Lower lobe of right lung (tissue), 2 donors: Measurements from ENCODE around the gene NRN1. TPM values are rescaled to one million over a fixed set of nuclear protein-coding genes. Genes with fewer than 3 reads are reported as not detected.

Source experiments
- ATAC-seq, 2 donors: fragments of 200-7000 bp; cut with Tn5 transposase; one replicate each; pipeline ENCODE4 v1.9.1; 2020 to 2022; ENCODE audit warnings: mild to moderate bottlenecking in 2 of 2, moderate library complexity in 2 of 2
- DNase-seq: peaks from one replicate; pipeline ENCODE4 v3.0.0-alpha.2; 2020
- H3K27ac ChIP-seq: fragments of 200-600 bp; one replicate; pipeline ENCODE4 v1.8.0; 2022
- H3K27me3 ChIP-seq: fragments of 200-600 bp; one replicate; pipeline ENCODE4 v1.8.0; 2022; ENCODE audit warnings: low read depth
- H3K36me3 ChIP-seq: fragments of 200-600 bp; one replicate; pipeline ENCODE4 v1.8.0; 2022; ENCODE audit warnings: mild to moderate bottlenecking
- H3K4me1 ChIP-seq: fragments of 200-600 bp; one replicate; pipeline ENCODE4 v1.8.0; 2022
- H3K4me3 ChIP-seq: fragments of 200-600 bp; one replicate; pipeline ENCODE4 v1.8.0; 2022; ENCODE audit warnings: mild to moderate bottlenecking
- H3K9me3 ChIP-seq: fragments of 200-600 bp; one replicate; pipeline ENCODE4 v1.8.0; 2022
- intact Hi-C: fragments of 100-400 bp; cut with DNase I; formaldehyde crosslinking; loops from one replicate; pipeline ENCODE4 v1.11.0; 2022
- total RNA-seq: library from RNA; stranded (reverse); fragmentation: NEBNext Ultra II Directional; extraction: Animal tissue kit (Norgen Biotek cat#: 25700); gene quantifications from one replicate; pipeline ENCODE4 v1.2.1, GENCODE V29; 2021
- TF ChIP-seq, protein P1 (sequence below): fragments of 200-600 bp; IDR thresholded peaks from one replicate; pipeline ENCODE4 v1.8.0; 2022; ENCODE audit warnings: antibody characterized with exemption, mild to moderate bottlenecking
- donor health status: DM: no; HTN: yes; CAD: no; lungs with severe emphysema.

NRN1 gene
- total RNA-seq, 1 donor from 2014 or later: 15.0 TPM

DNA sequence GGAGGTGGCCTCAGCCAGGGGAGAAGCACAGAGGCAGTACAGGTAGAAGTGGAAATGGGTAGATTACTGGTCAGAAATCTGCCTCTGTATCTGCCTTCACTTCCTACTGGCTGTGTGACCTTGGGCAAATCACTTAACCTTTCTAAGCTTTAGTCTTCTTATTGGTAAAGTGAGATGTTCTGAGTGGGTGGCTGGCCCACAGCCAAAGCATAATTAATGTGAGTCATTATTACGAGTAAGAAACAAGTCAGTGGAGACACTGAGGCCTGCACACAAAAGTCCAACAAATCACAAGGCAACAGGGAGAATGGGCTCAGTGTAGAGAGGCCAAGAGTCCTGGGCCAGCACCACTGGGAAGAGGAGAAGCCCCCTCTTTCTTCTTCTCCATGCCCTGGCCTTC lies 39.1 kb downstream of the NRN1 start:
- H3K27me3 ChIP-seq: no peaks in the 10 kb centered on the region
- H3K9me3 ChIP-seq: no peaks in the 10 kb centered on the region
- DNase-seq (no peak), ATAC-seq (no peak)
- H3K36me3 ChIP-seq: no peaks in the 10 kb centered on the region
- no peaks in the 10 kb centered on the region for H3K4me1 ChIP-seq
- intact Hi-C loops: no loop called here
- H3K4me3 ChIP-seq: no peak overlapping the region
- H3K27ac ChIP-seq: no peak overlapping the region
- TF ChIP-seq, protein P1, sequence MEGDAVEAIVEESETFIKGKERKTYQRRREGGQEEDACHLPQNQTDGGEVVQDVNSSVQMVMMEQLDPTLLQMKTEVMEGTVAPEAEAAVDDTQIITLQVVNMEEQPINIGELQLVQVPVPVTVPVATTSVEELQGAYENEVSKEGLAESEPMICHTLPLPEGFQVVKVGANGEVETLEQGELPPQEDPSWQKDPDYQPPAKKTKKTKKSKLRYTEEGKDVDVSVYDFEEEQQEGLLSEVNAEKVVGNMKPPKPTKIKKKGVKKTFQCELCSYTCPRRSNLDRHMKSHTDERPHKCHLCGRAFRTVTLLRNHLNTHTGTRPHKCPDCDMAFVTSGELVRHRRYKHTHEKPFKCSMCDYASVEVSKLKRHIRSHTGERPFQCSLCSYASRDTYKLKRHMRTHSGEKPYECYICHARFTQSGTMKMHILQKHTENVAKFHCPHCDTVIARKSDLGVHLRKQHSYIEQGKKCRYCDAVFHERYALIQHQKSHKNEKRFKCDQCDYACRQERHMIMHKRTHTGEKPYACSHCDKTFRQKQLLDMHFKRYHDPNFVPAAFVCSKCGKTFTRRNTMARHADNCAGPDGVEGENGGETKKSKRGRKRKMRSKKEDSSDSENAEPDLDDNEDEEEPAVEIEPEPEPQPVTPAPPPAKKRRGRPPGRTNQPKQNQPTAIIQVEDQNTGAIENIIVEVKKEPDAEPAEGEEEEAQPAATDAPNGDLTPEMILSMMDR: no peak

DNA sequence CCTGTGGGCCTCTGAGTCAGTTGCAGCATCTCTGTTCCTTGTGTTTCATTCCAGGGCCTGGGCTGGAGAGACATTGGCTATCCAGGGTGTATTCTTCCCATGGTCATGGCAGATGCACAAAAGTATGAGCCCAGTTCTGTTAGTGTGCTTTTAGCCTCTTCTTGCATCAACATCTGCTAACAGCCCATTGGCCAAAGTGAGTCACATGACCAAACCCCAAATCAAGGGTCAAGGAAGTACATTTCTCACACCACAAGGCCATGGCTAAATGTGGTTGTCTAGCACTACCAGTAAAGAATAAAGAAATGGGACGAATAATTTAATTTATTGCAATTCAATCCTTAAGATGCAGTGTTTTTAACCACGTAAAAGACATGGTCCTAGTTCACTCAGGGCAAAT lies 43.9 kb downstream of the NRN1 start:
- Histone ChIP-seq H3K27me3 (no peaks in the 10 kb centered on the region), H3K9me3 (no peaks in the 10 kb centered on the region), H3K27ac (no peak overlapping the region), H3K4me3 (no peak overlapping the region), H3K4me1 (no peaks in the 10 kb centered on the region), H3K36me3 (no peaks in the 10 kb centered on the region)
- ATAC-seq (no peak), DNase-seq (no peak)
- intact Hi-C loops: no loop called here
- TF ChIP-seq, protein P1: no peak

DNA sequence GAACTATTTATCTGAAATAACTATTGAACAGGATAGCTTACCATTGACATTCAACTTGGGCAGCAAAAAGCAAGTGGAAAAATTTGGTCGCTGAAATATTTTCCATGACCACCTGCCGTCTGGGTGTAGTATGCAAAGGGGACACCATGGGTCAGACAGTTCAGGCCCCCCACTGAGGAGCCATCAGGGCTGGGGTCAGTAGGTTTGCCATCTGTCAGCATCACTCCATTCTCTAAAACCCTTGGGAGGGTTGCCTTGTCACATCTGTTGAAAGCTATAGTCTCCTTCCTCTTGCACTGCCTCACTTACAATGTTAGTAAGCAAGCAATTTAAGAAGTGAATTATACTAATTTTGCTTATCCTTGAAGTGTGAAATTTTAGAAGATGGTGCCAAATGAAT lies 44.9 kb downstream of the NRN1 start:
- DNase-seq: no peak
- intact Hi-C loops: no loop called here

DNA sequence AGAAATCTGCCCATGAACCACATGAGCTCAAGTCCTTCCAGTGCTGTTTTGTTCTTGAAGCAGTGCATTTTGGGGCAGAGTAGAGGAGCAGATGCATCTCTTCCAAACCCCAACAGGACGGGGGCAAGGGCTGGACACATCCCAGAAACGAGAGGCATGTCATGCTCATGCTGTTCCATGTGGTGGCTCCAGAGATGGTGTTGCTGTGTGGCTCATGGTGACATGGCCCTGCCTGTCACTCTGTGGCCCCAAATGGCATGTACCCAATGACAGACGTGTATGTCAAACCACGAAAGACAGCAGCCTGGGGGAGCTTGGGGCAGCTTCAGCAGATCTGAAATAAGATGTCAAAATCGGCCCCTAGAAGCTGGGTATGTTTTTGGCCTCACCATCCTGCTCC lies 46.3 kb downstream of the NRN1 start:
- TF ChIP-seq, protein P1: no peak
- ATAC-seq: no peak
- H3K27ac ChIP-seq: no peak overlapping the region
- no peaks in the 10 kb centered on the region for H3K36me3 ChIP-seq
- no peaks in the 10 kb centered on the region for H3K4me1 ChIP-seq
- H3K4me3 ChIP-seq: no peak overlapping the region
- H3K27me3 ChIP-seq: no peaks in the 10 kb centered on the region
- no peak for DNase-seq
- intact Hi-C loops: no loop called here
- H3K9me3 ChIP-seq: no peaks in the 10 kb centered on the region

More for the DNA sequence above, 44.9 kb downstream of the NRN1 start:
- H3K4me1 ChIP-seq: no peaks in the 10 kb centered on the region
- H3K27ac ChIP-seq: no peak overlapping the region
- no peaks in the 10 kb centered on the region for H3K9me3 ChIP-seq
- no peak for ATAC-seq
- TF ChIP-seq, protein P1: no peak
- no peaks in the 10 kb centered on the region for H3K27me3 ChIP-seq
- H3K36me3 ChIP-seq: no peaks in the 10 kb centered on the region
- H3K4me3 ChIP-seq: no peak overlapping the region

DNA sequence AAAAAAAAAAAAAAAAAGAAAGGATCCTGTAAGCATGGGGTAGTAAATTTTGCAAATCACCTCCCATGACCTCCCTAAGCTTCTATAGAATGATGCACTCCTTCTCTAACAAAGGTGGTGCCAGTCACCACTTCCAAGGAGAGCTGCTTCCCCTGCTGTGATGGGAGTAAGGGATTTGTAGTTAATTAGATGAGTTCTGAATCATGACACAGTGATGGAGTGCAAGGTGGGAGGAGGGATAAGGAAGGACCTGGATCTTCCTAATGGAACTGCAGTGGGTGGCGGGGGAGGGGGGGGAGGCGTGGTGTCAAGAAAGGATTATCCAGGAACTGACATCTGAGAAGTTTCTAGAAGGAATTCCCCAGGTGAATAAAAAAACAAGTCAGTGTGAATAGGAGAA lies 47.8 kb downstream of the NRN1 start:
- DNase-seq (no peak), ATAC-seq (no peak)
- intact Hi-C loops: no loop called here

More for the DNA sequence above, 47.8 kb downstream of the NRN1 start:
- Histone ChIP-seq H3K4me3 (no peak overlapping the region), H3K27ac (no peak overlapping the region), H3K36me3 (no peaks in the 10 kb centered on the region), H3K4me1 (no peaks in the 10 kb centered on the region), H3K9me3 (no peaks in the 10 kb centered on the region), H3K27me3 (no peaks in the 10 kb centered on the region)
- TF ChIP-seq, protein P1: no peak
